Fibroblast of skin of scalp (primary cell): ENCODE measurements around the gene BPIFB6. TPM values are rescaled to one million over a fixed set of nuclear protein-coding genes. Genes with fewer than 3 reads are reported as not detected.

ENCODE experiments used
- DNase-seq: peaks from one replicate; pipeline ENCODE4 v3.0.0-alpha.2; 2013
- polyA plus RNA-seq, 2 experiments: library from polyadenylated mRNA; unstranded; fragments of 120-200 nt; gene quantifications; one replicate each; pipeline ENCODE4 v1.2.1, GENCODE V29; 2013; ENCODE audit not compliant: insufficient read length in 2 of 2

The BPIFB6 gene, protein sequence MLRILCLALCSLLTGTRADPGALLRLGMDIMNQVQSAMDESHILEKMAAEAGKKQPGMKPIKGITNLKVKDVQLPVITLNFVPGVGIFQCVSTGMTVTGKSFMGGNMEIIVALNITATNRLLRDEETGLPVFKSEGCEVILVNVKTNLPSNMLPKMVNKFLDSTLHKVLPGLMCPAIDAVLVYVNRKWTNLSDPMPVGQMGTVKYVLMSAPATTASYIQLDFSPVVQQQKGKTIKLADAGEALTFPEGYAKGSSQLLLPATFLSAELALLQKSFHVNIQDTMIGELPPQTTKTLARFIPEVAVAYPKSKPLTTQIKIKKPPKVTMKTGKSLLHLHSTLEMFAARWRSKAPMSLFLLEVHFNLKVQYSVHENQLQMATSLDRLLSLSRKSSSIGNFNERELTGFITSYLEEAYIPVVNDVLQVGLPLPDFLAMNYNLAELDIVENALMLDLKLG
- not detected for polyA plus RNA-seq (2013, experiment 1 of 2; ENCODE audit: insufficient read length)
- polyA plus RNA-seq (2013, experiment 2 of 2; ENCODE audit: insufficient read length), result not detected

DNA sequence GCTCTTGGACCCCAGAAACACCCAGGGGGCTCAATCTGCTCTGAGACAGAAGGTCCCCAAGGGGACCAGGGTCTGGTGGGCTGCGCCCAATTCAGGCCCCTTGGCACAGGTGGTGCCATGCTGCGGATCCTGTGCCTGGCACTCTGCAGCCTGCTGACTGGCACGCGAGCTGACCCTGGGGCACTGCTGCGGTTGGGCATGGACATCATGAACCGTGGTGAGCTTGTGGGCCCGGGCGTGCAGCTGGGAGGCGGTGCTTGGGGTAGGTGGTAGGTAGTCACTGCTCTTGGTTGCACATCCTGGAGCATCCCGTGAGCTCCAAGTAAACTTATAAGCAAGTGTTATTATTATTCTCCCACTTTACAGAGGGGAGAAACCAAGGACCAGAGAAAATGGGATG is at the start of gene BPIFB6:
TSS of gene BPIFB6 (plus strand) at position 118 of the 400 bp plus-strand sequence. CDS start at position 118, 0 bp downstream.
- DNase-seq, result no peak

DNA sequence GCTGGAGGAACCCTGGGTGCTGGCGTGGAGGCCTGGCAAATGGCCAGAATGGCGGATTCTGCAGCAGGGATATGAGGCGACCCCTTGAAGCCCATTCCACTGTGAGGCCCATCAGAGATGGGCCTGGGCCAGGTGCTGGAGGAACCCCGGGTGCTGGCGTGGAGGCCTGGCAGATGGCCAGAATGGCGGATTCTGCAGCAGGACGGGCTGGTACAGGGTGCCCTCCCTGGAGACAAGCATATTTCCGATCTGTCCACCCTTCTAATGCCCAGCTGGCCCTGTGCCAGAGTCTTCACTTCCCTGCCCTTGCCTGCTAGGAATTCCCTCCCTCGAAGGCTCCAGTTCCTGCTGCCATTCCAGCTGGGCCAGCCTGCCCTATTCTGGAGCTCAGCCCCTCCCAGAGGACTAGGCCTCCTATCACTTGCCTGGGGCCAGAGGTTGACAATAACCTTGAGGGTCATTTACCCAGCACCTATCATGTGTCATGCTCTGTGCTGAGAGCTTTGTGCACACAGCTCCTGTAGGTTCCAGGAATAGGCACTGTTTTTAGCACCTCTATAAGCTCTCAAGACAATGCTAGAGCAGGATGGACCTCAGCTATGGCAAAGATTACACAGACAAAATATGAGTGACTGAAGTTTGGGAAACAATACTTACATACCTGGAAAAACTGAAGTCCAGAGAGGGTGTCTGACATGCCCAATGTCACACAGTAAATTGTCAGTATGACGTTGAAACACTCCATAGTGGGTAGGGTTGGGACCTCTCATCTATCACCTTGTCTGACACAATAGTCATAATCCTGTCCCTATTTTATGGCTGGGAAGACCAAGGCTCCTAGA is 48.6 kb upstream of the BPIFB6 start:
- no peak for DNase-seq

DNA sequence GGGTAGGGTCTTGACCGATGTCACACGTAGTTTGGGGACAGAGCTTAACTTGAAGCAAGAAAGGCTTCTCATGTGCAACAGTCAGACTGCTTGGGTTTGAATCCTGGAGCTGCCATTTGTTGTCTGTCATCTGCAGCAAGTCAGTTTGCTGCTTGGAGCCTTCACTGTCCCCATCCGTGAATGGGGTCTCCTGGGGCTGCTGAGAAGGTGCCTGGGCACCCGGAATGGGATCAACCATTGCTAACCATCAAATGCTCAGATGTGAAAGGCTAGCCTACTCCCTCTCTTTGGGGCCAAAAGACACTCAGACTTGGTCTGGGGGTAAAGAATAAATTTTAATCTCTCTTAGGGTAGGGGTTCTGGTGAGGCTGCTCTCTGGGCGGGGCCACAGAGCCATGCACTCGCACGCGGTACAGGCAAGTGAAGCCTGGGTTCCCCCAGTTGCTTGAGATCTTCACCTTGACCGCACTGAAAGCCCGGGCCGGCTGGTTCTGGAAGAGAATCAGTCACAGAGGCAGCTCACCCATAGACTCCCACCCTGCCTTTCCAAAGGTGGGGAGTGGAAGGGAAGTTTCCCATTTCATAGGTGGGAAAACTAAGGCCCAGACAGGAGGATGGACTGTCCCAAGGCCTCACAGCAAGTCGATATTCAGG is 47.9 kb upstream of the BPIFB6 start:
- no peak for DNase-seq

DNA sequence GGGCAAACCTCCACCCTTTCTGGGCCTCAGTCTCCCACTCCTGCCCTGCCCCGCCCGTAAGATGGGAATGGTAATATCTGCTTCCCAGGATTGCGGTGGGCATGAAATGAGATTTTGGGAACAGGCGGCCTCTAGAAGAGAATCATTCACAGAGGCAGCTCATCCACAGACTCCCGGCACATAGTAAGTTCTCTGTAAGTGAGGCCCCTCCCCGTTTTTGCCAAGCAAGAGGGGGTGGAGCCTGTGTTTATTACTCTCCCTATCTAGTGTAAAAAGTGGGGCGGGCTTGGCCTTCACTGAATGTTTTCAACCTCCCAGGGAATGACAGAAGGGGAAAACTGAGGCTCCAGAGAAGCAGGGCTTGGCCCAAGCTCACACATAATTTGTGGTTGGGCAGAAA is 47.3 kb upstream of the BPIFB6 start:
- no peak for DNase-seq

DNA sequence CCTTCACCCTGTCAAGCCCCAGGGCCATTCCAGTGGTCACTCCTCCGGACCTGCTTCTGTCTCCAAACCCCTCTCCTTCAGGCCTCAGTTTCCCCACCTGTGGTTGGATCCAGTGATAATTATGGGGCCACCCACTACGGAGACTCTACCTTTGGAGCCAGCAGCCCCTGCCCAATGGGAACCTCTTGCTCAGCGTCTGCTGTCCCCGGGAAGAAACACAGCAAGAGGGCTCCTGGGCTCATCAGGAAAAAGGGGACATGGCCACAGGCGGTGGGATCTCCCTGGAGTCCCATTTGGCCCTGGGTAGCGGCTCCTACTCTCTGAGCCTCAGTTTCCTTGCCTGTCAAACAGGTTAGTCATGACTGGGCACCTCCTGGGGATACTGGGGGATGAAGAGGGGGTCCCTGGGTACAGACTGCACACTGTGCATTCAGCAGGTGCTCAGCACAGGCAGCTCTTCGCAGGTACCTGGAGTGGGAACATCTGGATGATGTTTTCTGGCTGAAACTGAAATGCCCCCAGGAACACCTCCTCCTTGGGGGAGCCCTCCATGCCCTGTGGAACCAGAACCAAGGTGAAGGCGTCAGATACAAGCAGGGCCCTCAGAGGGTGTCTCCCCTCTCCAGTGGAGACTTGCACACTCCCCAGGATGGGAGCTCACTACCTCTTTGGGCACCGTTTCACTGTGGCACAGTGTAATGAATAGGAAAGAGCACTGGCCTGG is 46.7 kb upstream of the BPIFB6 start:
- DNase-seq, result no peak

DNA sequence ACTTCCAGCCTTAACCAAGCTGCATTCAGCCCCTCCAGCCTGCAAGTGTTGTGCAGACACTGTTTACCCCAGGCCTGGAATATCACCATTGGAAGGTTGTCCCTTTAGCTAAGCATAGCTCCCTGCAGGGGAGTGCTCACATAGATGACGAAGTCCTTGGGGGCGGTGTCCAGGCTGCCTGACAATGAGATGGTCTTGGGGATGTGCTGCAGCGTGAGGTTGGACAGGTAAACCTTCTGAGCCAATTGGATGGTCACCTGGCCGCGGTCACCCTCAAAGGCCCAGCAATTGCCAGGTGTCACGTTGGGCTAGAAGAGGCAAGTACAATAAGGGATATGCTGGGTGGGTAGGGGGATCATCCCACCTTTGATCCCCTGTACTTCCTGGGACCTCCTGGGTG is 45.9 kb upstream of the BPIFB6 start:
- DNase-seq, result no peak

DNA sequence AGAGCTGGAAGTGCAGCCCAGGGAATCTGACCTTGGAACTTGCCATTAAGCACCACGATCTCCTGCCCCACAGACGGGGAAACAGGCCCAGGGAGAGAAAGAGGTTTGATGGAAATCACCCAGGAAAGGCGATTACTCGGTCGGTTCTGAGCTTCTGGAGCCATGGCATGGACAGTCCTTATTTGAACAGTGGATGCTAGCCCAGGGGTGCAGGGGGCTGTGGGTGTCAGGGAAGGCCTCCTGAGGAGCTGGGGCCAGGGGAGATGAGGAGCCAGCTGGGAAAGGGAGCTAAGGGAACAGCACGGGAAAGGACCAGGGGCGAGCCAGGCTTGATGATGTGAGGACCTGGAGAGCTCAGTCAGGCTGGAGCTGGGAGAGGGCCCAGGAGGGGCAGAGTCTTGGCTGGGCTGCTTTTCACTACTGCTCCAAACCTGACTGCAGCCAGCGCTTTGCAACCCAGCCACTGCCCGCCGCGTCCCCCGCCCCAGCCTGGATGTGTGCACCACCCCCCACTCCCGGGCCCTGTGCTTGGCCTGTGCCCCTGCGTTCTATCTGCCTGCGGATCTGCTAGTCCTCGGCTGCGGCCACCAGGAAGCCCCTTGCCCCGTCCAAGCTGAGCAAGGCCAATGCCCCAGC is 45.0 kb upstream of the BPIFB6 start:
- no peak for DNase-seq

DNA sequence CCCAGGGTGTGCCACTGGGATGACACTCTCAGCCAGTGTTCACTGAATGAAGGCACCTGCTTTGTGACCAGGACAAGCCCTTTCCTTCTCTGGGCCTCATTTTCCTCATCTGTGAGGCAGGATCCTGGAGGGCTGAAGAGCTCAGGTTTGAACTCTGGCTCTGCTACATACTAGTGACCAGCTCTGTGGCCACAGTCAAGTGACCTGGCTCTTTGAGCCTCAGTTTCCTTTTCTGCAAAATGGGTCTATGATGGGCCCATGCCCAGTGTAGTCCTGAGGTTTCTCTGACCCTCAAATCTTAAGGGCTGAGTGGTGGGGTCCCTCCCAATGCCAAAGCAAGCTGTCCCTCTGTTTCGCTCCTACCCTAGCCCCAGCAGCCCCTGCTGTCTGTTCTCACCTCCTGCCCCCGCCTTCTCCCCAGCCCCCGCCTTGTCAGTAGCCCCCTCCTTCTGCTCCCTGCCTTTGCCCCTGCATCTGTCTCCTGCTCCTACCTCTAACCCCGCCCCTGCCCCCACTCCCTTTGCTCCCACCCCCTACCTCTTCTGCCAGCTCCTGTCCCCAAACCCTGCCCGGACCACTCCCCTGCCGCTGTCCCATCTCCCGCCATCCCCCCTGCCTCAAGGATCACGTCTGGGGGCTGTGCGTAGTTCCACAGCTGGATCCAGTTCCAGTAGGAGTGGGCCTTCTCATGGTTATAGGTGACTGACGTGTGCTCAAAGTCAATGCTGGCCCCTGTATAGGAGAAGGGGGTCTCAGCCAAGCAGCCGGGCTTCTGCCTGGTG is 44.2 kb upstream of the BPIFB6 start:
- no peak for DNase-seq

DNA sequence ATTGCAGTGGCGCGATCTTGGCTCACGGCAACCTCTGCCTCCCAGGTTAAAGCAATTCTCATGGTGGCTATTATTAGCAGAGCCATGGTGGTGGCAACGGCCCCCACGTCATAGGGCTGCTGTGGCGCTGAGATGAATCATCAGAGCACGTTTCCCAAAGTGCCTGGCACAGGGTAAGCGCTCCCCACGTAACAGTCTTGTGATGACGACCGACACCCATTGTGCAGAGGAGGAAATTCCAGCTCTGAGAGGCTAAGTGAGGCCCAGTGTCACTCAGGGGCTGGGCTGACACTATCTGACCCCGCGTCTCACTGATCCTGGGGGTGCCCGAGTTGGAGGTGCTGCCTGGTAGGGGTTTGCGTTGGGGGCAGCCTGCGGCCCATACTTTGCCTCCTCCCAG is 43.4 kb upstream of the BPIFB6 start:
- no peak for DNase-seq

DNA sequence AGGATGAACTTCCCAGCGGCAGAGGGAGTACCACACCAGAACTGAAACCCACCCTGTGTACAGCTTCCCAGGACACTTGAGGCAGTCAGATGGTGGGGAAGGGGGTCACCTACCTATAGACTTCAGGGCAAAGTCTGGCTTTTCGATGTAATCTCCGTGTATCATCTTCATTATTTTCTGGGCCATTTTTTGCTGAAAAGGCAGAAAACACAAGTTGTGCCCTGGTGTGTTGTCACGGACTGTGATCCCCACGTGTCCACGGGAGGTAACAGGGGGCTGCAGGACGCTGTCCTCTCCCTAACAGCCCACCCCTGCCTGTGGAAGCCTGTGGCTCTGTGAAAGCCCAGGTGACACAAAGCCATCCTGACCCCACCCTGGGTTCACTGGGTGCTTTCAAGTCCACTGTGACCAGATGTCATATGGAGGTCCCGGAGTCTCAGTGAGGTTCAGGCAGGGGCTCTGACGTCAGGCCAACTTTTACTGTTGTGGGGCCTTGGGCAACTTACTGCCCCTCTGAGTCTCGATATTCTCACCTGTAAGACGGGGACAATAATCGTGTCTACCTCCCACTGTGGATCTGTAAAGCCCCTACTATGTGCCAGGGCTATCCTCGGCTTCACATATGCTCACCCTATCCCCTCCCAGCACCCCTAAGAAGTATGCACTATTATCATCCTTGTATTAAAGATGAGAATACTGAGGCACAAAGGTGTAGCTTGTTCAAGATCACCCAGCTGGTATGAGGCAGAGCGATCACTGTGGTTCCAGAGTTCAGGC is 41.8 kb upstream of the BPIFB6 start:
- DNase-seq, result no peak

DNA sequence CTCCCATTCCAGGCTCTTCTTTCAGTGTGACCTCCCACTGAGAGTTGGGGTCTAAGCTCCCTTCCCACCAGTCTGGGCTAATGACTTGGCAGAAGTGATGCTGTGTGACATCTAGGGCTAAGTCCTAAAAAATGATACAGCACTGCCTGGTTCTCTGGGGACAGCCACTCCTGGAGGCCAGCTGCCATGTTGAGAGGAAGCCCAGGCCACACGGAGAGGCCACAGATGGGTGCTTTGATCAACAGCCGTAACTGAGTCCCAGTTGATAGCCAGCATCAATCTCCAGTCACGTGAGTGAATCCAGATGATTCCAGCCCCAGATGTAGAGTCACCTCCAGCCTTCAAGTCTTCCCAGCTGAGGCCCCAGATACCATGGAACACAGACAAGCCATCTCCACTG is 41.0 kb upstream of the BPIFB6 start:
- DNase-seq, result no peak

DNA sequence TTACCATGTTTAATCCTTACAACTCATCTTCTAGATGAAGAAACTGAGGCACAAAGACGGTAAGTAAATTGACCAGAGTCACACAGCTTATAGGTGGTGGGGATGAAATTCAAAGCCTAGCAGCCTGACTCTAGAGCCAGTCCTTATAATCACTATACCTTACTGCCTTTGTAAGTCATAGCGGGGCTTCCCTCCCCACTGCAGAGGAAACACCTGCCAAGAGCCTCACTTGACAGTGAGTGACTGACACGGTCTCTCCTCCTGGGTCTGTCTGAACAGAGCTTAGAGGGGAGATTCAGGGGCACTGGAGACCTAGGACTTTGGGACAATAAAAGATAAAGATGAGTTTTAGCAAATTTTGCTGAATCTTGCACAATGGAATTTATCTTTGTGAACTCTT is 40.1 kb upstream of the BPIFB6 start:
- DNase-seq, result no peak

DNA sequence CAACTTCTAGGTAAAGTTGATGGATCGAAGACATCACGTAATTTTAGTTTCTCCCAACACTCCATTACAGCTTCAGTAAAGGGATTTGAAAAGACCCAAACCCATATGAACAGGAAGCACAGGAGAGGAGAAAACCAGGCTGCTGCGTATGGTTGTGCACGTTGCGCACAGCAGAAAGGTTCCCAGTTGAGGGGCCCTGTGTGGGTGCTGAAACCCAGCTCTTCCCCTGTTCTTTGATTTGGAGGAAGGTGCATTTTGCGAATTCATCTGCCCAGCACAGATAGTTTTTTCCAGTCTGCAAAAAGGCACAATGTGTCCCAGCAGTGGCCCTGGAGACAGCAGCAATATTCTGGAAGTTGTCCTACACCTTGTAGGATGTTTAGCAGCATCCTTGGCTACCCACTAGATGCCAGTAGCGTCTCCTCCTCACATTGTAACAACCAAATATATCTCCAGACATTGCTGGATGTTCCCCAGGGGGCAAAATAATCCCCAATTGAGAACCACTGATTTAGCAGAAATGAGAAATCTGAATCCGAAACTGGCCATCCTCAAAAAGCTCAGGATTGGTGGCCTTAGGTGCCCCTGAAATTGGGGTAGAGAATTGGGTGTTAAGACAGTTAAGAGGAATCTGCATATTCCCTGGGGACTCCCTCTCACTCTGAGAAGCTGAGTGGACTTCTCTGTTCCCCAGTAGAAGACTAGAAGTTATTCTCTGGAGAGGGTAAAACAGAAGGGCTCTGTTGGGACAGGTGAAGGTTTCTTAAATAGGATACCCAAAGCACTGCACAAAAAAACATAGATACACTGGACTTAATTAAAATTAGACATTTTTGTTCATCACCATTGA is 39.4 kb upstream of the BPIFB6 start:
- no peak for DNase-seq

DNA sequence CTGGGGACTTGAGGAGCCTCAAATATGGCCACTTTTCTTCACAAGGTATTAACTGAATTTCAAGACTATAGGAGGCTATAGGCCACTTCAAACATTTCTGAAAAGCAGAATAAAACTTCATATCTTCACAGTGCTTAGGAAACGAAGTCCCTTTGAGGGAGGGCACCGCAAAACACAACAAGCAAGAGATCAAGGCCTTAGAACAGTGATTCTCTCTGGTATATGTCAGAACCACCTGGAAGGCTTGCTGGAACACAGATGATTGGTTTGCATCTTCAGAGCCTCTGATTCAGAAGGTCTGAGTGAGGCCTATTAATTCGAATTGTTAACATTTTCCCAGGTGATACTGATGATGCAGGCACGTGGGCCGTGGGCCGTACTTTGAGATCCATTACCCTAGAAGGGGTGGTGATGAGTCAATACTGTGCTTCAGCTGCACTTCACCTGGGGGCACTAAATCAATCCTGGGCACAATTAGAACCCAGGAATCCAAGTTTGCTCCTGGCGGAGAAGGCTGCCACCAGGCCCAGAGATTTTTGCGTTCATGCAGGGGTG is 37.9 kb upstream of the BPIFB6 start:
- DNase-seq, result no peak

DNA sequence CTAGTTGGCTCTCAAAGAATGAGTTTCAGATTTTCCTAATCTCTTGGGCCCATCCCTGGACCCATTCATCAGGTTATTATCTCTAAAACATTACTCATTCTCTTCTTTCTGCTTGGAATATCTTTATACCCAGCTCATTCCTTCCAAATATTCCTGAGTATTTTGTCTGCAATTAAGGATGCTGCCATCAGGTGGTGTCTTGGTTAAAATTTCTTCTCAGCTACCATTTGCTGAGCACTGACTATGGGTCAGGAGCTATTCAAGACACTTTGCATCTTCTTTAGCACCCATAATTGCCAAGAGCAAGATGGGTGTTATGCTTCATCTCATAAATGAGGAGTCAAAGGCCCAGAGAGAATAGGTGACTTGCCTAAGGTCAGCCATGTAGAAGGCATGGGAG is 35.6 kb upstream of the BPIFB6 start:
- DNase-seq, result no peak

DNA sequence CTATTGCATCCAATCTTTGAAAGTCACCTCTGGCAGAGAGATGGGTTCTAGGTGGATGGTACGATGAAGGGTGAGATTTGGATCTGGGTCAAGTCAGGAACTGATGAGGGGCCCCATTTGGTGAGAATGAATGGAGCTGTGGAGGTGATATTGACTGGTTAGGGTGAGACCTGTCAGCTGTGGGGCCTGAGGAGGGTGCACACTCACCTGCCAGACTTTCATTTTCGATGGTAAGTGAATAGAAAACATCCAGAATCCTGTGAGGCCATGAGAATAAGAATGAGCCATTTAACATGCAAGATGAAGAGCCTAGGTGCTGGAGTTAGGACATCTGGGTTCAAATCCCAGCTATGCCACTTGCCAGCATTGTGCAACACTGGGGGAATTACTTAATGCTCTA is 34.0 kb upstream of the BPIFB6 start:
- no peak for DNase-seq

DNA sequence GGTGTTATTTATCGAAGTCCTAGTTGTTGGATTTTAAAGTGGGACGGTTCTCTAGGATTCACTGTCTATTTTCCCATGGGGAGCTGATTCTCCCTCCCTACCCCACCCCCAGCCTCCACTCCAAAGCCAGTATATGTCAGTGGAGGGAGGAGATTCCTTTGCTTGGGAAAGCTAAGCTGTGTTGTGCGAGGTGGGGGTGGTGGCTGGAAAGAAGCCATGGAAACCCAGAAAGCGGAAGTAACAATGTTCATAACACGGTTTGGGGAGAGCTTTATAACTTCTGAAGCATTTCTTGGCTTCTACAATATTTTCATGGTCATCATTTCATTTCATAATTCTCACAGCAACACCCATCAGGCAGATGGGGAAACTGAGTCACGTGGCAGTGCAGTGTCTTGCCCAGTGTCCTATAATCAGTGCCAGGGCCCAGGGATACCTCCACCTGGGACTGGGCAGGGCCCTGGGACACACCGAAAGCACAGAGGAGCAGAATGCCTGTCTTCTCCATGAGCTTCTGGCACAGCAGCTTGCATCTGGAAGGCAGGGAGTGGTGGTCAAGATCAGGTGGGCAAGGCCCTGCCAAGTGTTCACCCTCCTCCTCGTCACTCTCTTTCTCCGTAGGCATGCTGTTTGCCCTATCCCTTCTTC is 31.7 kb upstream of the BPIFB6 start:
- DNase-seq, result no peak

DNA sequence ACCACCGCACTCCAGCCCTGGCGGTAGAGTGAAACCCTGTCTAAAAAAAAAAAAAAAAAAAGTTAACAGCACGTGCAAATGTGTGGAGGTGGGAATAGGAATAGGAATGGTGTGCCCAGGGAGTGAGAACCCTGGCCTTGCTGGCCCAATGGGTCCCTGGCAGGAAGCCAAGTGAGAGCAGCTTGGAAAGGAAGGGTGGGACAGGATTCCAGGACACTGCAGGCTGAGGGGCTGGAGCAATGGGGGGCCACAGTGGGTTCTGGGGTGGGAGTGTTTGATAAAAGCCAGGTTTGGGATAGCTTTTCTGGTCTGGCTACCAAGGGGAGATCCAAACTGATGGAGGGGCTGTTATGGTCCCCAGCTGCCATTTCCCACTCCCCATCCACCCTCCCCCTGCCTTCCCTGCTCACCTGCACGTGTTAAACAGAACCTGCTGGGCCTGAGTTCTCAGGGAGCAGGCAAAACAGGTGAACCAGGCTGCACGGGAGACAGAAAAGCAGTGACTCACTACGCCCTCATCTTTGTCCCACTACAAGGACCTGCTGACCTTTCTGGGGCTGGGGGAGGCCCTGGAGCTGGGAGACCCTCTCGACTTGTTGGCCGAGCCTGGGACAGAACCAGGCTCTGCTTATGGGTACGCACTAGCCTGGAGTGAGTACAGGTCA is 30.5 kb upstream of the BPIFB6 start:
- no peak for DNase-seq
